ENCODE data around the gene IGIP.
"Not testable (repeated sequence)": the region's sequence is repeated elsewhere in the genome, so short reads cannot be mapped to it uniquely, and the experiment has no call there.

DNA sequence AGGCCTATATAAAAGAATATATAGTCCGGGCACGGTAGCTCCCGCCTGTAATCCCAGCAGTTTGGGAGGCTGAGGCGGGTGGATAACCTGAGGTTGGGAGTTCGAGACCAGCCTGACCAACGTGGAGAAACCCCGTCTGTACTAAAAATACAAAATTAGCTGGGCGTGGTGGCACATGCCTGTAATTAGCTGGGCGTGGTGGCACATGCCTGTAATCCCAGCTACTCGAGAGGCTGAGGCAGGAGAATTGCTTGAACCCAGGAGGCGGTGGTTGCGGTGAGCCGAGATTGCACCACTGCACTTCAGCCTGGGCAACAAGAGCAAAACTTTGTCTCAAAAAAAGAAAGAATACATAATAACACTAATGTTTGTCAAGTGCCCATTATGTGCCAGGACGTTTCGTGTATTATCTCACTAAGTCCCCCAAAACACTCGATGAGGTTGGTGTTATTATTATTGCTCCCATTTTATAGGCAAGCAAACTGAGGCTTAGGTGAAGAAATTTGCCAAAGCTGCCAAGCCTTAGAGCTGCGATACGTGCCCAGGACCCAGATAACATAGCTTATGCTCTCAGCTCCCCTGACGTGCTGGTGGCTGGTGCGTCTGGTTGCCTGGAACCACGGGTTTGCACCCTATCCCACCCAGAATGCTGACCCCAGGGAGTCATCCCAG is 29.1 kb downstream of the IGIP start:
- TF ChIP-seq CTCF (IDR thresholded peaks at IDR 0.05; ENCODE audit: low read depth, low read length, poor library complexity, severe bottlenecking); EZH2phosphoT487 (IDR thresholded peaks at IDR 0.05; ENCODE audit: borderline replicate concordance, low read length): not testable (repeated sequence)

Data from DOHH2 (cell line).